22Rv1 (cell line): ENCODE results near the gene ESR1.

Source experiments
- ZFX ChIP-seq: fragments of 450-650 bp; IDR thresholded peaks from 2 replicates; pipeline ENCODE4 v1.6.1; 2017; ENCODE audit warnings: antibody characterized with exemption, borderline replicate concordance
- TF ChIP-seq, protein P1 (sequence below): fragments of 450-650 bp; IDR thresholded peaks from 2 replicates; pipeline ENCODE4 v1.5.1; 2017; ENCODE audit warnings: mild to moderate bottlenecking

DNA sequence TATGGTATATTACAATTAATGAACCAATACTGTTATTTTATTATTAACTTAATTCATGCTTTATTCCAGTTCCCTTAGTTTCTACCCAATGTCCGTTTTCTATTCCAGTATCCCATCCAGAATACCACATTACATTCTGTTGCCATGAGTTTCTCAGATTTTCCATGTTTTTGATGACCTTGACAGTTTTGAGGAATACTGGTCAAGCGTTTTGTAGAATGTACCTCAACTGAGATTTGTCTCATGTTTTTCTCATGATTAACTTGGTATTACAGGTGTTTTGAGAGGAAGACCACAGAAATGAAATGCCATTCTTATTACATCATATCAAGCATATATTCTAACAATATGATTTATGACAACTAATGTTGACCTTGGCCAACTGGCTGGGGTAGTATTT is 23.8 kb upstream of the ESR1 start:
- TF ChIP-seq, protein P1, sequence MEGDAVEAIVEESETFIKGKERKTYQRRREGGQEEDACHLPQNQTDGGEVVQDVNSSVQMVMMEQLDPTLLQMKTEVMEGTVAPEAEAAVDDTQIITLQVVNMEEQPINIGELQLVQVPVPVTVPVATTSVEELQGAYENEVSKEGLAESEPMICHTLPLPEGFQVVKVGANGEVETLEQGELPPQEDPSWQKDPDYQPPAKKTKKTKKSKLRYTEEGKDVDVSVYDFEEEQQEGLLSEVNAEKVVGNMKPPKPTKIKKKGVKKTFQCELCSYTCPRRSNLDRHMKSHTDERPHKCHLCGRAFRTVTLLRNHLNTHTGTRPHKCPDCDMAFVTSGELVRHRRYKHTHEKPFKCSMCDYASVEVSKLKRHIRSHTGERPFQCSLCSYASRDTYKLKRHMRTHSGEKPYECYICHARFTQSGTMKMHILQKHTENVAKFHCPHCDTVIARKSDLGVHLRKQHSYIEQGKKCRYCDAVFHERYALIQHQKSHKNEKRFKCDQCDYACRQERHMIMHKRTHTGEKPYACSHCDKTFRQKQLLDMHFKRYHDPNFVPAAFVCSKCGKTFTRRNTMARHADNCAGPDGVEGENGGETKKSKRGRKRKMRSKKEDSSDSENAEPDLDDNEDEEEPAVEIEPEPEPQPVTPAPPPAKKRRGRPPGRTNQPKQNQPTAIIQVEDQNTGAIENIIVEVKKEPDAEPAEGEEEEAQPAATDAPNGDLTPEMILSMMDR, result no peak
- TF ChIP-seq ZFX, result no peak
